Hematopoietic multipotent progenitor cell treated with erythropoietin and hydrocortisone succinate and interleukin-3 and kit ligand, for 15 days (in vitro differentiated cells): ENCODE results near the gene SUGT1.

Experiments
- DNase-seq: peaks from one replicate; pipeline ENCODE4 v3.0.0-alpha.2; 2015; ENCODE audit warnings: low spot score

SUGT1 gene

DNA sequence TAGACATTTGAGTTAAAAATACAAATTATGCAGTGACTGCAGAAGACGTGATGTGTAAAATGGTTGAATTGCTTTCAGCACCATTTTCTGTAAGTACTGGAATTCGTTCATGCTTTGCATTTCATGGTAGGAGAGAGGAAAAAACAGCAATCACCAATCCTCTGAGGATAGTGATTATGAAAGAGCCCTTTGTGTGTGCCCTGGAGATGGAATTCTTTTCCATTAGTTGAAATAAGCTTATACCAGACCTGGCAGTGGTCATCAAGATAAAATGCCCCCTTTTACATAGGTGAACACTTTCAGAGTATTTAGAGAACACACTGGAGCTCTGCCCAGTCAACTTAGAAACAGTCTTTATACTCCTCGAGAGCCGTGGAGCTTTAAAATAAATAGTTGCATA lies 85.3 kb downstream of the SUGT1 start:
- DNase-seq, result no peak

DNA sequence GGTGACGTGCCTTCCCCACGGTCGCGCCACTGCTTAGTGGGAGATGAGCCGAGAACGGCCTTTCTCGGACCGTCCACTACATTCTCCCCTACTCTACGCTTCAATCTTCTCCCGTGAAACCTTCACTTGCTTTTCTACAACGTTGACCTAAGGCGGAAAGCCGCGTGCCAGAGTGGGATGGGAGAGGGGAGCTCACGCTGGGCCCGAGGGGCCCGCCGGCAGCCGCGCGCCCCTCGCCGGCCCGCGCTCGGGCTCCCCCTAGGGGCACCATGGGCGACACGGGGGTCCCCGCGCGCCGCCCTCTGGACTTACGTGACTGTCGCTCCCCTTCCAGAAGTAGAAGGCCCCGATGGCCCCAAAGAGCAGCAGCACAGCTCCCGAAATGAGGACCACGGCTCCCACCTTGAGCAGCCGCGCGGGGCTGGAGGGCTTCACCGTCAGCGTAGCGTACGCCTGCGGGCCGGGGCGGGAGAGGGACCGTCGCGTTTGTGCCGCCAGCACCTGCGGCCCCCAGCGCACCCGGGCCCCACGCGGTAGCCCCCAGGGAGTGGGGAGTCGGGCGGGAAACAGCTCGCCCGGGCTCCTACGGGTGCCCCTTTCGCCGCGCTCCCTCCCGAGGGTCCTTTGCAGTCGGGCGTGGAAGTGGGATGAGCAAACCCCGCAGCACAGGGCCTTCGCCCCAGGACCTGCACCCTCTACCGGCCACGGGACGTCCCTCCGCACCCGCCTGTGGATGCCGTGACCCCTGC lies 86.3 kb downstream of the SUGT1 start:
- DNase-seq, result no peak

DNA sequence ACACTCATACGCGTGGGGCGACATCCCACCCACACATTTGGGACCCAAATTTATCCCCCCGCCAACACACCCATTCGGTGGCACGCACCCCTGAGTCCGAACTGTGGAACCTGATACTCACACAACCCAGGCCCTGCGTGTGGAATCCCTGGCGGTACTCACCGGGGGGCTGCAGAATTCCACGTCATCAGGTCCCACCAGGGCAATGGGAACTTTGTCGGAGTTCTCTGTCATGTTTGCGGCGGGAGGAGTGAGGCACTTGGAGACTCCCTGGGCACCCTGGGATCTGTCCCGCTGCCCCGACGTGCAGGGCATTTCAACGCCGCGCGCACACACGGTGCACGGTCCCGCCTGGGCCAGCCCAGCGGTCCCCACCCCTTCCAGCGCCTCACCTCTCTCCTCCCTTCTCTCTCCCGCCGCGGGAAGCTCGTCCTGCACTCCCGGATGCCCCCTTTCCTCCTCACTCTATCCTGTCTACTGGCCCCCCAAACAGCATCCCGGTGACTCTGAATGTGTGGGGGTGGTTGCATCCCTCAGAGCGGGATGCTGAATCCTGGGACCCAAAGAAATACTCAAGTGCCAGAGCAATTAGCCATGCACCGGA lies 86.9 kb downstream of the SUGT1 start, which contains the start of gene CNMD:
Gene CNMD (minus strand): TSS at position 353 of the 604 bp plus-strand sequence. CDS start 119 bp downstream, at position 234.
- no peak for DNase-seq

DNA sequence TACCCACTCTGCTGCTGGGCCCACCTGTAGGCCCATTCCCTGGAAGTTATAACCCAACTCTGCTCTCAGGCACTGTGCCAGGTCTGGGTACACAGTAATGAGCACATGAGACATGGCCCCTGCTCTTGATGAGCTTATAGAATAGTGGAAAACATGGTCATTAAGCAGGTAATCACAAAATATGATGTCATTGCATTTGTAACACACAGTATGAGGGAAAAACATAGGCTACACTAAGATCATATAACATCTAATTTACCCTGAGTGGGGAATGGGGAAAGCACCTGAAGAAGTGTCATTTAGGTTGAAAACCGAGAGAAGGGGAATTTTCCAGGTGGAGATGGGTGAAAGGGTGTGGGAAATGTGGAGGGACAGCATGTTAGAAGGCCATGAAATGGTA lies 90.9 kb downstream of the SUGT1 start:
- no peak for DNase-seq

DNA sequence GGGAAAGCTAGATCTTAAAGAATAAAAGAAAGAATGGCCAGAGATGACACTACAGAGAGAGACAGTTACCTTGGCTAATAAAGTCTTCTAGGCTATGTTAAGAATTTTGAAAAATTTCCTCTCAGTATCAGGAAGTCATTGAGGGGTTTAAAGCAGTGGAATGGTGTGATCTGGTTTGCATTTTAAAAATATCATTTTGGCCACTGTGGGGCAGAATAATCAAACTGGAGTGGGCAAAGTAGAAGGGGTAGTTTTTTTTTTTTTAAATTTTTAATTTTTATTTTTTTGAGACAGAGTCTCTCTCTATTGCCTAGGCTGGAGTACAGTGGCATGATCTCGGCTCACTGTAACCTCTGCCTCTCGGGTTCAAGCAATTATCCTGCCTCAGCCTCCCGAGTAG lies 91.4 kb downstream of the SUGT1 start:
- DNase-seq, result no peak

DNA sequence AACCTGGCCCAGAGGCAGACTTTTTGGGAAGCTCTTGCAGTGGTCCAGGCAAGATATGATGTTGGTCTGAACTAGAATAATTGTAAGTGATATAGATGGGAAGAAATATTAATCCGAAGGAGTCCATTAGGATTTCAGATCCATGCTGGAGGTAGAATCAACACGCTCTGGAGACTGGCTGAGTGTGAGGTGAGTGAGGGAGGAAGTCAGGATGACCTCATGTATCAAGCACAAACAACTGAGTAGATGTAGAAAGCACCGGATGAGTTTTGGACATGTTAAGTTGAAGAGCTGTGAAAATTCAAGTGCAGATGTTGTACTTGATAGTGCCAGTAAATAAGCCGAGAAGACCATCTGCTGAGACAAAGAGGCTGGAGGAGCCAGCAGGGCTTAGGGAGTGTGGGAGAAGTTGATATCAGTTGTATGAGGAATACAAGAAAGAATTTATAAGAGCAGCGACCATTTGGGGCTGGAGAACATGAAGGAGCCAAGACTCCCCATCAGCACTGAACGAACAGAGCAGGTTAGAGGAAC lies 92.3 kb downstream of the SUGT1 start:
- no peak for DNase-seq

DNA sequence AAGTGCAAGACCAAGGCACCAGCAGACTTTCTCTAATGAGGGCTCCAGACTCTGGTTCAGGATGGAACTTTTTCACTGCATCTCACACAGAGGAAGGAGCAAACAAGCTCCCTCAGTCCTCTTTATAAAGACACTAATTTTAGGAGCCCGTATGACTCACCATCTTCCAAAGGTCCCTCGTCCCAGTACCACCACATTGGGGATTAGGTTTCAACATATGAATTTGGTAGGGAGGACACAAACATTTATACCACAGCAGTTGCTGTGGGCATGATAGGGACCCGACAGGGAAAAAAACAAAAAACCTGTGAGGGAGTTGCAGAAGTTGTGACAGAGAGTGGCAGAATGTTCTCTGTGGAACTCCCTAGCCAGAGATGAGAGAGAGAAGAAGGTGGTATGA lies 93.5 kb downstream of the SUGT1 start:
- DNase-seq, result no peak

DNA sequence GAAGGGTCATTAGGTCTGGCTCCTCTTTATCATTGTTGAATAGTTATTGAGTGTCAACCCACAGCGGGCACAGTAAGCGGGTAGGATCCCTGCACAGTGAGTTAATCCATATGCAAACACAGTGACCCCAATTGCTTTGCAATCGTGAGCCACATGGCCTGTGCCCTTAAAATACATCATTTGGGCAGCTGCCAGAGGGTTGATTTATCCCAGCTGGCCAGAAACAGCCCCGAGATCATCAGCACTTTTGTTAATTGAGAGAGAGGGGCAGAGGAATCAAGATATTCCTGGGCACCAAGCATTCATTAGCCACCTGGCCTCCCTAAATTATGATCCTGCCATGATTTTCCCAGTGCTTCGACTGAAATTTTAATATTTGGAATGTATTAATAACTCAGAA lies 96.8 kb downstream of the SUGT1 start:
- DNase-seq, result no peak
